Colonic mucosa (tissue), 4 donors: Measurements from ENCODE around the gene MEIS2. TPM values are rescaled to one million over a fixed set of nuclear protein-coding genes. Genes with fewer than 3 reads are reported as not detected.

Experiments
- DNase-seq: peaks from one replicate; pipeline ENCODE4 v3.0.0-alpha.2; 2020
- H3K27ac ChIP-seq: fragments of 200-600 bp; one replicate; pipeline ENCODE4 v1.8.0; 2021
- H3K27me3 ChIP-seq: fragments of 200-600 bp; one replicate; pipeline ENCODE4 v1.8.0; 2021
- H3K36me3 ChIP-seq: fragments of 200-600 bp; one replicate; pipeline ENCODE4 v1.8.0; 2021
- H3K4me1 ChIP-seq: fragments of 200-600 bp; one replicate; pipeline ENCODE4 v1.8.0; 2021; ENCODE audit warnings: mild to moderate bottlenecking
- H3K4me3 ChIP-seq: fragments of 200-600 bp; one replicate; pipeline ENCODE4 v1.8.0; 2021
- H3K9ac ChIP-seq, 2 donors: one replicate each; pipeline ENCODE4 v1.7.0; 2013; ENCODE audit warnings: control low read depth in 2 of 2, low read depth in 2 of 2, low read length in 2 of 2
- H3K9me3 ChIP-seq: fragments of 200-600 bp; one replicate; pipeline ENCODE4 v1.8.0; 2021
- intact Hi-C: fragments of 100-400 bp; cut with DNase I; formaldehyde crosslinking; loops from one replicate; pipeline ENCODE4 v1.14.1; 2022
- total RNA-seq, 2 donors: library from RNA; stranded (reverse); fragmentation: NEBNext Ultra II Directional in 1 of 2; extraction: Animal tissue kit (Norgen Biotek cat#: 25700) in 1 of 2; gene quantifications; one replicate each; pipeline ENCODE4 v1.2.1, GENCODE V29; 2021
- TF ChIP-seq, protein P1 (sequence below): fragments of 200-600 bp; IDR thresholded peaks from one replicate; pipeline ENCODE4 v1.8.0; 2022; ENCODE audit warnings: antibody characterized with exemption, mild to moderate bottlenecking
- donor health status: healthy.
- donor health status: DM: no; HTN: no; CAD: no.
- donor health status: DM: no; HTN: no; CAD: no.

MEIS2 gene
- total RNA-seq, 2 donors from 2014 or later, result 1.7 to 7.6 TPM

DNA sequence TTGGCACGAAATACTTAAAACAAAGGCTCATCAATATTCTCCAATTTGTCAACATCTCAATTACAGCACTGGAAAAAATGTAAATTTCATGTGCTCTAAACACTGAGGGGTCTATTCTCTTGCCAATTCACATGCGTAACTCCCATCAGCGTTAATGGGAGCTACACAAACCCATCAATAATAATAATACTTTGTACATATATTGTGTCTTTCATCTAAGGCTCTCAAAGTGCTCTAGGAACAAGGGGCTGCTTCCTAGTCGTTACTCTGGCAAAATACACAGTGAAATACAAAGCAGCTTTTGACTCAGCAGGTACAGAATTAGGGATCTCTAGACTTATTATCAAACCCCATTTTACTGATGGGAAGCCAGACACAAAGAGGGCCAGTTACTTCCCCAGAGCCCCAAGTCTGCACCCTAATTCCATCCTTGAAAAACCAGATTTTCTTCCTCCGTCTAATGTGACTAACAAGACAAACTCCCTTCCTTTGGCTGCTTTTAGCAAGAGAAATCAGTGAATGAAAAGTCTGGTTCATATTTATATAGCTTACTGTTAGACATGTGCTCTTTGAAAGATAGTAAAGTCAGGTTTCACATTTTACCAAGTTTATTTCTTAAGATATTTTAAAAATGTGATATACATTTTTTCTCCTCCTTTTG is 20.0 kb downstream of the MEIS2 start:
- no peak for DNase-seq
- Histone ChIP-seq H3K36me3 (no peaks in the 10 kb centered on the region), H3K4me3 (no peak overlapping the region), H3K9ac (no peak overlapping the region), H3K4me1 (no peaks in the 10 kb centered on the region), H3K27me3 (no peaks in the 10 kb centered on the region), H3K9me3 (no peaks in the 10 kb centered on the region), H3K27ac (no peak overlapping the region)
- TF ChIP-seq, protein P1, sequence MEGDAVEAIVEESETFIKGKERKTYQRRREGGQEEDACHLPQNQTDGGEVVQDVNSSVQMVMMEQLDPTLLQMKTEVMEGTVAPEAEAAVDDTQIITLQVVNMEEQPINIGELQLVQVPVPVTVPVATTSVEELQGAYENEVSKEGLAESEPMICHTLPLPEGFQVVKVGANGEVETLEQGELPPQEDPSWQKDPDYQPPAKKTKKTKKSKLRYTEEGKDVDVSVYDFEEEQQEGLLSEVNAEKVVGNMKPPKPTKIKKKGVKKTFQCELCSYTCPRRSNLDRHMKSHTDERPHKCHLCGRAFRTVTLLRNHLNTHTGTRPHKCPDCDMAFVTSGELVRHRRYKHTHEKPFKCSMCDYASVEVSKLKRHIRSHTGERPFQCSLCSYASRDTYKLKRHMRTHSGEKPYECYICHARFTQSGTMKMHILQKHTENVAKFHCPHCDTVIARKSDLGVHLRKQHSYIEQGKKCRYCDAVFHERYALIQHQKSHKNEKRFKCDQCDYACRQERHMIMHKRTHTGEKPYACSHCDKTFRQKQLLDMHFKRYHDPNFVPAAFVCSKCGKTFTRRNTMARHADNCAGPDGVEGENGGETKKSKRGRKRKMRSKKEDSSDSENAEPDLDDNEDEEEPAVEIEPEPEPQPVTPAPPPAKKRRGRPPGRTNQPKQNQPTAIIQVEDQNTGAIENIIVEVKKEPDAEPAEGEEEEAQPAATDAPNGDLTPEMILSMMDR, result no peak
- intact Hi-C loops, result no loop called here

DNA sequence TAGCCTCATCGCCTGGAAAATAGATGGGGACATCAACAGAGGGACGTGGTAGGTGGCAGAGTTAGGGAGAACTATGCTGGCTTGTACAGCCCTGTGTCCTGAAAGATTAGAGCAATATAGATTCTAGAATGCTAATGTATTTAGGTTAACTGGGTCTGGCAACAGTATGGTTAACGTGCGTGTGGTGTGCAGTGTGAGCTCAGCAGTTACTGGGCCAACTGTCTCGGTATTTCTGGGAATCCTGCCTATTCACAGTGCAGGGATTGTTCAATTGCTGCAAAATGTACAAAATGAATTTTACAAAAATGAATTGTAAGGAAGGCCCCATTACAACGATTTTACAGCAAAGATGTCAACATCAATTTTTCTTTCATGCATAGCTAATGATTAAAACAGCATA is 20.6 kb downstream of the MEIS2 start:
- Histone ChIP-seq H3K9ac (no peak overlapping the region), H3K4me1 (no peaks in the 10 kb centered on the region), H3K9me3 (no peaks in the 10 kb centered on the region), H3K27me3 (no peaks in the 10 kb centered on the region), H3K36me3 (no peaks in the 10 kb centered on the region), H3K27ac (no peak overlapping the region), H3K4me3 (no peak overlapping the region)
- no peak for DNase-seq
- TF ChIP-seq, protein P1, result no peak
- intact Hi-C loops, result no loop called here

DNA sequence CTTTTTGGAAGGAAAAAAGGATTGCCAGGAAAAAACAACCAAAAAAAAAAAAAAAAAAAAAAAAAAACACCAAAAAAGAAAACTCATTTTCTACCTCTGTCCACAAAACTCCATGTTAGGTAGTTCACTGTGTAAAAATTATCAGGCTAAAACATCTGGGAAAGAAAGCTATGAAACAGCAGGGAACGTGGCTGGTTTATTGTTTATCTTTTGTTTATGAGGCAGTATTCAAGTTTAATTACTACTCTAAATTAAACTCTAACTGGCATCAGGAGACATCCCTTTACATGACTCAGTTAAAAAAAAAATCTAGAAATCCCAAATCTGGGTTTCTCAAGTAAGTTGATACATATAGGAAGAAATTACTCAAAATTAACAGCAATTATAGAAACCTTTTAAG is 21.8 kb downstream of the MEIS2 start:
- intact Hi-C loops, result no loop called here
- H3K9ac ChIP-seq, result no peak overlapping the region
- no peak overlapping the region for H3K4me3 ChIP-seq
- no peaks in the 10 kb centered on the region for H3K27me3 ChIP-seq
- H3K9me3 ChIP-seq, result no peaks in the 10 kb centered on the region
- DNase-seq, result no peak
- H3K36me3 ChIP-seq, result no peaks in the 10 kb centered on the region
- H3K4me1 ChIP-seq, result no peaks in the 10 kb centered on the region
- H3K27ac ChIP-seq, result no peak overlapping the region
- TF ChIP-seq, protein P1, result no peak

DNA sequence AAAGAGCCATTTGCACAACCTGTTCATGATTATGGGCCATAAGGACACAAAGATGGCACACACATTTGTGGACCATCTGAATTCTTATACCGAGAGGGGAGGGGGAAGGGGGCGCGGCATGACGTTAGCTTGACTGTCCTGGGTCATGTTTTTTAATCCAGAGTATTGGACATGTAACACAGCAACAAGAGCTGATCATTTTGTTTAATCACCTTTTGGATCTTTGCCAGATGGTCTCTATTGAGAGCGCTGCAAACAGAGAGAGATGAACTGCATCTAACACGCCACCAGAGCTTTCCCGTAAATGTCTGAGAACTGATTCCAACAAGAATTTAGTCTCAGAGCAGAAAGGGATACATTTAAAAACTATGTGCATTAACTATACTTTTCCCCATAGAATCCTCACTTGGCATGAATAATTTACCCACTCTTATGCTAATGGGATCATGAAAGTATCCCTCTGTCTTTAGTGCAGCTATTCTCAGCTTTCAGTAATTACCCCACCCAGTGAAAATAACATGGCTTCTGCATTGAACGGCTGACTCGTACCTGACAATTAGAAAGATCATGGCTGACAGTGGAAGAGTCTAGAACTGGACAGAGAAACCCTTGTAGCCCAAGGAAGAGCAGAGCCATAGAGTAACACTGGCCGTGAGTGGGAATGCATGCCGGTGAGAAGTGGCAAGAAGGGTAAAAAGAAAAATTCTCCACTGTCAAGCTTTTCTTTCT is 22.6 kb downstream of the MEIS2 start:
- TF ChIP-seq, protein P1, result no peak
- H3K27ac ChIP-seq, result no peak overlapping the region

DNA sequence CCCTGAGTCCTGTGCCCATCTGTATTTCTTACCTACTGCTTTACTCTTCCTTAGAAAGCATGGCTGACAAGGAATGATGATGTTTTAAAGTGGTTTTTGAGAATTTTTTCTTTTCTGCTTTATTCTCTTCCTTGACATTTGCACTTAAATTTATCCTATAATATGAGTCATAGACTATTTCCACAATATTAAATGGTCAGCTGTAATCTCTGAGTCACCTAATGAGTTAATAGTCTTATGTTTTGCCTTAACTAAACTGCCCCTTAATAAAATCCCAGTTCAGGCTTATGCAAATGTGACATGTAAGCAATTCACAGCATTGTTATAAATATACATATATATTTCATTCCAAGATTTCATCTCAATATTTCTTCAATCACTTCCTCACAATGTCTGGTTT is 23.8 kb downstream of the MEIS2 start:
- Histone ChIP-seq H3K27ac (no peak overlapping the region), H3K36me3 (no peaks in the 10 kb centered on the region), H3K9me3 (no peaks in the 10 kb centered on the region), H3K27me3 (no peaks in the 10 kb centered on the region), H3K9ac (no peak overlapping the region), H3K4me1 (no peaks in the 10 kb centered on the region), H3K4me3 (no peak overlapping the region)
- intact Hi-C loops, result no loop called here
- TF ChIP-seq, protein P1, result no peak
- no peak for DNase-seq

More for the DNA sequence above, 22.6 kb downstream of the MEIS2 start:
- Histone ChIP-seq H3K36me3 (no peaks in the 10 kb centered on the region), H3K27me3 (no peaks in the 10 kb centered on the region), H3K4me3 (no peak overlapping the region), H3K4me1 (no peaks in the 10 kb centered on the region), H3K9me3 (no peaks in the 10 kb centered on the region), H3K9ac (no peak overlapping the region)
- DNase-seq, result no peak
- intact Hi-C loops, result no loop called here
